Caco-2 (cell line): ENCODE data around the gene RAPGEF5. TPM values are rescaled to one million over a fixed set of nuclear protein-coding genes. Genes with fewer than 3 reads are reported as not detected.

Experiments
- BruUV-seq: library from RNA; stranded (reverse); fragments of 400-500 nt; replicated peaks from 2 replicates; lab custom pipeline; 2021; lab: Mats Ljungman, UMichigan
- CTCF ChIA-PET: fragments of 300-600 bp; sonication (Branson Sonifier 250); formaldehyde crosslinking; loops from one replicate; lab custom pipeline; 2022; ENCODE audit warnings: antibody characterized with exemption; lab: Charles Lee
- POLR2A ChIA-PET: fragments of 300-600 bp; sonication (Branson Sonifier 250); formaldehyde crosslinking; loops from one replicate; lab custom pipeline; 2022; ENCODE audit warnings: antibody characterized with exemption; lab: Charles Lee
- DNase-seq, 2 experiments: peaks; one replicate each; pipeline versions ENCODE4 v3.0.0 to v3.0.0-alpha.2; 2020 to 2022
- H3K27me3 ChIP-seq: replicated peaks from 2 replicates; pipeline ENCODE4 v1.6.0; 2011; ENCODE audit warnings: low read length; ENCODE audit not compliant: control insufficient read depth, insufficient read depth
- H3K36me3 ChIP-seq: 2 replicates; pipeline ENCODE4 v1.5.1; 2011; ENCODE audit warnings: low read length; ENCODE audit not compliant: control insufficient read depth, insufficient read depth
- H3K4me1 ChIP-seq: fragments of 250-450 bp; sonication (Bioruptor Pico); 2 replicates; pipeline ENCODE4 v1.5.1; 2020; ENCODE audit warnings: mild to moderate bottlenecking
- H3K4me3 ChIP-seq: 2 replicates; pipeline ENCODE4 v1.5.1; 2011; ENCODE audit warnings: low read depth, mild to moderate bottlenecking, control low read depth, low read length
- H3K9me3 ChIP-seq: fragments of 250-450 bp; sonication (Bioruptor Pico); 2 replicates; pipeline ENCODE4 v1.5.1; 2020; ENCODE audit warnings: mild to moderate bottlenecking, moderate library complexity
- H3K27ac Mint-ChIP-seq: one replicate; pipeline ENCODE4 v1.8.0; 2022; ENCODE audit warnings: mixed read lengths; ENCODE audit not compliant: unreplicated experiment
- H3K27me3 Mint-ChIP-seq: one replicate; pipeline ENCODE4 v1.8.0; 2022; ENCODE audit warnings: mixed read lengths; ENCODE audit not compliant: insufficient read depth, unreplicated experiment
- H3K36me3 Mint-ChIP-seq: one replicate; pipeline ENCODE4 v1.8.0; 2022; ENCODE audit warnings: mild to moderate bottlenecking, mixed read lengths; ENCODE audit not compliant: insufficient read depth, unreplicated experiment
- H3K4me1 Mint-ChIP-seq: one replicate; pipeline ENCODE4 v1.8.0; 2022; ENCODE audit warnings: low read depth, mixed read lengths; ENCODE audit not compliant: unreplicated experiment
- H3K4me3 Mint-ChIP-seq: one replicate; pipeline ENCODE4 v1.8.0; 2022; ENCODE audit warnings: mild to moderate bottlenecking, moderate library complexity, mixed read lengths; ENCODE audit not compliant: unreplicated experiment
- H3K9me3 Mint-ChIP-seq: one replicate; pipeline ENCODE4 v1.8.0; 2022; ENCODE audit warnings: mixed read lengths; ENCODE audit not compliant: unreplicated experiment
- CTCF ChIP-seq, 2 experiments: fragments of 200-600 bp in 1 of 2; IDR thresholded peaks; 1 replicate in 1 of 2; 2 replicates in 1 of 2; pipeline versions ENCODE4 v1.5.1 to v1.8.0; 2011 to 2022; ENCODE audit warnings: antibody characterized with exemption in 1 of 2, control low read depth in 1 of 2, inconsistent platforms in 1 of 2, low read depth in 1 of 2, low read length in 1 of 2, mild to moderate bottlenecking in 1 of 2, moderate library complexity in 1 of 2; ENCODE audit not compliant: insufficient read depth in 1 of 2, severe bottlenecking in 1 of 2, unreplicated experiment in 1 of 2
- intact Hi-C: fragments of 100-400 bp; cut with micrococcal nuclease; formaldehyde crosslinking; loops from one replicate; pipeline ENCODE4 v1.10.0; 2022; ENCODE audit not compliant: unreplicated experiment
- total RNA-seq: library from RNA; stranded (reverse); gene quantifications from 2 replicates; pipeline ENCODE4 v1.2.3, GENCODE V29; 2022

The RAPGEF5 gene
- total RNA-seq, 1 experiment from 2014 or later = 16.9 TPM

GRCh38 chr7:22182149-22182548, 174.8 kb downstream of the RAPGEF5 start:
- POLR2A ChIA-PET = no interaction called here
- Histone ChIP-seq H3K9me3 (no peaks in the 10 kb centered on the region), H3K4me1 (no peaks in the 10 kb centered on the region), H3K36me3 (no peaks in the 10 kb centered on the region), H3K27me3 (no peaks in the 10 kb centered on the region), H3K4me3 (no peak overlapping the region)
- BruUV-seq = no TSS peak
- H3K27ac Mint-ChIP-seq = no peak overlapping the region
- H3K4me1 Mint-ChIP-seq = no peaks in the 10 kb centered on the region
- TF ChIP-seq CTCF (IDR thresholded peaks at IDR 0.05; ENCODE audit: insufficient read depth in 1 of 2, low read depth in 1 of 2, low read length in 1 of 2, severe bottlenecking in 1 of 2, unreplicated experiment in 1 of 2) = no peak
- H3K4me3 Mint-ChIP-seq = no peak overlapping the region
- intact Hi-C loops = no loop called here
- CTCF ChIA-PET = no interaction called here
- no peaks in the 10 kb centered on the region for H3K27me3 Mint-ChIP-seq
- H3K36me3 Mint-ChIP-seq = no peaks in the 10 kb centered on the region
- H3K9me3 Mint-ChIP-seq = no peaks in the 10 kb centered on the region
- DNase-seq = no peak

- BruUV-seq = no TSS peak
- Mint-ChIP-seq H3K4me1 (no peaks in the 10 kb centered on the region), H3K9me3 (no peaks in the 10 kb centered on the region), H3K27ac (no peak overlapping the region), H3K27me3 (no peaks in the 10 kb centered on the region), H3K36me3 (no peaks in the 10 kb centered on the region), H3K4me3 (no peak overlapping the region)
- intact Hi-C loops = no loop called here
- Histone ChIP-seq H3K36me3 (no peaks in the 10 kb centered on the region), H3K27me3 (no peaks in the 10 kb centered on the region), H3K4me1 (no peaks in the 10 kb centered on the region), H3K4me3 (no peak overlapping the region), H3K9me3 (no peaks in the 10 kb centered on the region)
- no peak for TF ChIP-seq CTCF (IDR thresholded peaks at IDR 0.05; ENCODE audit: insufficient read depth in 1 of 2, low read depth in 1 of 2, low read length in 1 of 2, severe bottlenecking in 1 of 2, unreplicated experiment in 1 of 2)
- ChIA-PET POLR2A (no interaction called here), CTCF (no interaction called here)
- DNase-seq = no peak
Measured at GRCh38 chr7:22181663-22182062, 175.3 kb downstream of the RAPGEF5 start.

GRCh38 chr7:22179442-22179879, 177.5 kb downstream of the RAPGEF5 start:
- Mint-ChIP-seq H3K4me3 (no peak overlapping the region), H3K36me3 (no peaks in the 10 kb centered on the region), H3K27ac (no peak overlapping the region), H3K9me3 (no peaks in the 10 kb centered on the region), H3K4me1 (no peaks in the 10 kb centered on the region), H3K27me3 (no peaks in the 10 kb centered on the region)
- POLR2A ChIA-PET = no interaction called here
- no peaks in the 10 kb centered on the region for H3K36me3 ChIP-seq
- no peaks in the 10 kb centered on the region for H3K27me3 ChIP-seq
- intact Hi-C loops = no loop called here
- DNase-seq = no peak
- H3K9me3 ChIP-seq = no peaks in the 10 kb centered on the region
- no peaks in the 10 kb centered on the region for H3K4me1 ChIP-seq
- H3K4me3 ChIP-seq = no peak overlapping the region
- CTCF ChIA-PET = no interaction called here
- BruUV-seq = no TSS peak
- TF ChIP-seq CTCF (IDR thresholded peaks at IDR 0.05; ENCODE audit: insufficient read depth in 1 of 2, low read depth in 1 of 2, low read length in 1 of 2, severe bottlenecking in 1 of 2, unreplicated experiment in 1 of 2) = no peak
